Cardiac septum (tissue), 1 donor: ENCODE data around the gene ZPLD1. TPM values are rescaled to one million over a fixed set of nuclear protein-coding genes. Genes with fewer than 3 reads are reported as not detected.

ENCODE experiments used
- DNase-seq: peaks from one replicate; pipeline ENCODE4 v3.0.0-alpha.2; 2020; ENCODE audit warnings: low spot score
- intact Hi-C: fragments of 100-400 bp; cut with DNase I; formaldehyde crosslinking; loops from one replicate; pipeline ENCODE4 v1.14.0; 2022
- total RNA-seq: library from RNA; stranded (reverse); fragmentation: NEBNext Ultra II Directional; extraction: Animal tissue kit (Norgen Biotek cat#: 25700); gene quantifications from one replicate; pipeline ENCODE4 v1.2.1, GENCODE V29; 2021
- donor health status: DM: no; HTN: no; CAD: no.

Gene ZPLD1
- total RNA-seq, 1 donor from 2014 or later, result not detected

- DNase-seq, result no peak
- intact Hi-C loops, result no loop called here
Measured at GRCh38 chr3:102512734-102513504, 78.1 kb downstream of the ZPLD1 start.

- intact Hi-C loops, result no loop called here
- no peak for DNase-seq
Measured at GRCh38 chr3:102514241-102514640, 79.4 kb downstream of the ZPLD1 start.

GRCh38 chr3:102521246-102521645 lies 86.4 kb downstream of the ZPLD1 start:
- intact Hi-C loops, result no loop called here

GRCh38 chr3:102525624-102526023 lies 90.8 kb downstream of the ZPLD1 start:
- intact Hi-C loops, result no loop called here
- DNase-seq, result no peak

More at GRCh38 chr3:102521246-102521645, 86.4 kb downstream of the ZPLD1 start:
- no peak for DNase-seq

GRCh38 chr3:102526865-102527264 lies 92.0 kb downstream of the ZPLD1 start:
- intact Hi-C loops, result no loop called here

GRCh38 chr3:102528727-102529126 lies 93.9 kb downstream of the ZPLD1 start:
- intact Hi-C loops, result no loop called here
- no peak for DNase-seq

More at GRCh38 chr3:102526865-102527264, 92.0 kb downstream of the ZPLD1 start:
- DNase-seq, result no peak
